HG02588 (cell line): ENCODE measurements around the gene HOXB6.

Experiments used
- ATAC-seq: cut with Tn5 transposase; IDR thresholded peaks from one replicate; pipeline ENCODE4 v1.9.1; 2021; ENCODE audit warnings: mild to moderate bottlenecking, moderate library complexity; ENCODE audit not compliant: unreplicated experiment

The HOXB6 gene

GRCh38 chr17:48636177-48637018 lies 31.6 kb upstream of the HOXB6 start:
- no peak for ATAC-seq

- ATAC-seq: no peak
Observed at GRCh38 chr17:48634493-48635208, 29.9 kb upstream of the HOXB6 start.

DNA sequence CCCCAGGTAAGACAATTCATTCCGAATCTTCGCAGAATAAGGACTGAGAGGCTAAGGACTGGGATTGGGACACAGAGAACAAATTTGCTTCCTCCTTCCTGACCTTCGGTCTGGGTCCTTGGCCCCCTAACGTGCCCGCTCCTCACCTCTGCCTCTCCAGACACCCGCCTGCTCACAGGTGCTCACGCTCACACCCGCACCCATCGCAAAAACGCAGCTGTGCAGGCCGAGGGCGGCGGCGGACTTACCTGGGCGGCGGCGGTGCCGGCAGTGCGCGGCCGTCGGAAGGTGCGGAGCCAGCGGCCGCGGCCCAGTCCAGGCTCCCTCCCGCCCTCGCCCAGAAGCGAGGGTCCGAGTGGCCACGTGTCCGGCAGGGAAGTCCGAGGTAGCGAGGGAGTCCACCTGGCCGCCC lies 28.5 kb upstream of the HOXB6 start:
- no peak for ATAC-seq

- ATAC-seq: no peak
Observed at GRCh38 chr17:48632579-48633265, 27.9 kb upstream of the HOXB6 start.

DNA sequence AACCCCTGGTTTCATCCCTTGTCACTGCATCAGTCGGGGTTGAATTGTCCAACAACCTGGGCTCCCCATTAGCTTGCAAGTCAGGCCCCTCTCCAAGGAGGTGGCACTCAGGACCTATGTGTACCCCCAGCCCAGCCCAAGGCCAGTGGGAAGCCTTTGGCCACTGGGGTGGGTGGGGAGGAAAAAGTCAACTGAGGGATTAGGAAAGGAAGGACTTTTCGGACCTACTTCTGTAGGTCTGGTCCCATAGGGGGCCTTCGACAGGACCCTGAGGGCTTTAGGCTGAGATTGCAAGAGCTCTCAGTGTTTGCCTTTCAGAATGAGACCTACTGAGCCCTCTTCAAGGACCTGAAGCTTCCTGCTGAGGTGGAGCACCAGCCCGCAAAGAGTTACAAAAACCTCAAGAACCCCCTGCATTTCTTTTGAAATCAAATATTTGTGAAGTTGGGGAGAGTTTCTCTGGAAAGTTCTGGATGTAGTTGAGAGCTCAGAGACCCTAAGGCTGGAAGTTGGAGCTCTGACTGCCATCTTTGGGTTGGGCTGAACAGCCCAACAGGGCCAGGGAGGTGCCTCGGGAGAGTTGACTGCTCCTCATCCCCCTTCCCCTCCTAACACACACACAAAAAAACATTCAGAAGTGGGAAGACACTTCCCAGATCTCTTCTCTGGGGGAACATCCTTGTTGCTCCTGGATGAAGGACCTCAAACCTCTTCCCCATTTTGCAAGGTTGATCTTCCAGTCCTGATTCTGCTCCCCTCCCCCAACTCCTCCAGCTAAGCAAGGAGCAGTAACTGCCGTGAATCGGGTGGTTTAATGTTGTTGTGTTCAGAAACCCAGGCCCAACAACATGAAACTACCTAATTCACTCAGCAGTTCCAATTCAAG lies 27.1 kb upstream of the HOXB6 start:
- no peak for ATAC-seq

DNA sequence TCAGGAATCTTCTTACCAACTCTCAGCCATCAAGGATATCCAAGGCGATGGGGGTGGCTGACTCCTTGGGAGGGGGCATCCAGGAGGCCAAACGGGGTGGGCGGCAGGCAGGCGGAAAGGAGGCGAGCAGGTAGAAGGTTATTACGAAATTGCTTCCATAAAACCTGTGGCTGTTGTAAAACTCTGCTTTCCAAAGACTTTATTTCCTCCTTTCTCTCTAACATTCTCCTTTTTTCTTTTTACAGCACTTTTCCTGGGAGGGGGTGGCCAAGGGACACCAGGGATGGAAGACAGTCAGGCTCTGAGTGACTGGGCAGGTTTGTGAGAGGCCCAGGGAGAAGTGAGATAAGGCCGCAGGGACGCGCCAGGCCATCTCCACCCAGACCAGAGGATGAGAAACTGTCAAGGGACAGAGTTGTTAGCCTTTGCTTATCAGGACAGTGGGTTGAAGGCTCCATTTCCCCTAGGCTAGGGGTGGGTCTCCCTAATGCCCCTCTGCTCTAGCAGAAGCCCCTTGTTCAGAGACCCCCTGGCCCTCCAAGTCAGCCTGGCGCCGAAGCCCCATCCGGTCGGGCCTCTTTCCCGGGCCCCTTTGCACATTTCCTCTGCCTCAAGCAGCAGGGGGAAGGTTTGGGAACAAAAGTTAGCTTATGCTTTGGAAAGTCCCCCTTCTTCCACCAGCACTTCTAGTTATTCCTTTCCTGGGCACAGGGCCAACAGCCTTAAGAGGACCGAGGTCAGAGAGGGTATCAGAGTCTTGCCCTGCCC lies 26.3 kb upstream of the HOXB6 start:
- ATAC-seq: no peak

DNA sequence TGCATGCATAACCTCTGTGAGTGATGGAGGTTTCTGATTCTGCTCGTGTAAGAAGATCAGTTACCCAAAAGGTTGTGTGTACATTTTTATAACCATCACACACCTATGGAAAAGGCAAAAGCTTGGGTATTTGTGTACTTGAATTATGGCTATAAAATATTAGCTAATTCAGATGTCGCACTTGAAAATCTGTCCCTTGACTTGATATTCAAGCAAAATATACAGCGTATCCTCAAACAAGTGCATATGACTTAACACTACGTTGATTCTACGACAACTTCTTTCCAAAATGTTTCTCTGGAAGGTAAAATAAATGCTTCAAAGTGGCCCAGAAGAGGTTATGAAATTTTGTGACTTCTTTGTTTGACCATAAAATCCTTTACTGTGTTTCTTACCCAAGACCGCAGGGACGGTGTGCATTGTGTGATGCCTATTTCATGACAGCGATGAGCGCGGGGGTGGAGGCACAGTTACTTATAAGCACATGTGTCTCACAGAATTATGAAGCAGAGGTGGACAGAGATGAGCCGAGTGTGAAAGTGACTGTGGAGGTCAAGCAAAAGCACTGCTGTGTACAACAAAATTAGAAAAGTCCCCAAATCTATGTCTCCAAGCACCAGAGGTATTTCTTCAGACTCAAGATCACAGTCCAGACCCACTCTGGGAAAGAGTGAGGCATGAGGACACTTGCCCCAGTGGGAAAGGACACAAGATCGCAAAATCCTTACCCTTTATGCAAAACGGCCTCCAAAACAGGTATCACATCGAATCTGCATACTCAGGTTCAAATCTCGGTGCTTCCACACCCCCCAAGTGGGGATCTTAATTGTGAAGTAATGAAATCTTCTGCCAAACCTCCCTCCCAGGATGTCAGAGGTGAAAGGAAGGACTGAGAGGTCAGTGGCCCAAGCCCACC lies 25.5 kb upstream of the HOXB6 start:
- ATAC-seq: no peak

DNA sequence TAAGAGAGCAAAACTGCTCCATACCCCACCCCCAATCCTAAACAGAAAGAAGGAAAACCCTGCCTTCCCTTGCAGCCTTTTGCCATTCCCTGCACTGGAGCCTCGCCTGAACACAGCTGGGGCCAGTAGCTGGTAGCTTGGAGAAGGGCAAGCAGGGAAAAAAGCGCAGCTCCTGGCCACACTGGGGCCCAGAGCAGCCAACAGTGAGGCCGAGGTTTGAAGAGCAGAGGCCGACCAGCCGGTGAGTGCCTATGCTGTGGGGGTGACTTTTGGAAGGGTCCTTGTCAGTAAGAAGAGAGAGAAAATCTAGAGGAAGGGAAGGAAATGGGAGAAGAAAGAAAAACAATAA lies 24.6 kb upstream of the HOXB6 start:
- ATAC-seq: no peak

- ATAC-seq: no peak
Observed at GRCh38 chr17:48628649-48629410, 24.0 kb upstream of the HOXB6 start.

- no peak for ATAC-seq
Observed at GRCh38 chr17:48627623-48628521, 23.1 kb upstream of the HOXB6 start.

DNA sequence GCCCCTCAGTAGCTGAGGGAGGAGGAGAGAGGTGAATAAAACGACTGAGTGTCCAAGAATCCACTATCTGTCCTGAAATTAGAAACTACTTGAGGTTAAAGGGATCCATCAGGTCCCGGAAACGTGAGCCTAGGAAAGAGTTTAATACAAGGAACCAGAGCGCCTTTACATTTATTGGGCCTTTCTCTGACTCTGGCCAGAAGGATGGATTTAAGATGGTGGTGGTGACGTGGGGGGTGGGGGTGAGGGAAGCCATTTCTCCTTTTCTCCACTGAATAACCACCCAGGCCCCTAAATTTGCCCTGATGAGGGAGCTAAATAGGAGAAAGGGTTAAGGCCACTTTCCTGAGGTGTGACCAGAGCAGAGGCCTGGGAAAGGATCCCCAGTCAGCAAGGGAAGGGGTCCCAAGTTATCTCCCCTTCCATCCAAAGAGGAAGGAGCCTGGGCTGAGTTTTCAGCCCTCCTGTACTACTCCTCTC lies 22.4 kb upstream of the HOXB6 start:
- no peak for ATAC-seq

GRCh38 chr17:48626245-48627117 lies 21.7 kb upstream of the HOXB6 start, which contains the start of gene HOXB9:
Gene HOXB9, minus strand, starts transcription at chr17:48626358. Its CDS starts 89 bp downstream, at chr17:48626269.
- ATAC-seq: no peak

GRCh38 chr17:48625495-48626244 lies 20.9 kb upstream of the HOXB6 start:
- ATAC-seq: no peak

- ATAC-seq: no peak
Observed at GRCh38 chr17:48624544-48625494, 20.0 kb upstream of the HOXB6 start.
